Measurements from ENCODE around the gene KRT79. TPM values are rescaled to one million over a fixed set of nuclear protein-coding genes. Genes with fewer than 3 reads are reported as not detected.

The KRT79 gene
- total and polyA plus RNA-seq, 2 experiments from 2014 or later: not detected

- no peak overlapping the region for H3K4me3 ChIP-seq
- peaks cover 46% of the 10 kb centered on the region for H3K27me3 ChIP-seq
Observed at GRCh38 chr12:52788192-52788875, 45.8 kb downstream of the KRT79 start.

GRCh38 chr12:52787324-52788191, 46.6 kb downstream of the KRT79 start:
- TF ChIP-seq, protein P1, sequence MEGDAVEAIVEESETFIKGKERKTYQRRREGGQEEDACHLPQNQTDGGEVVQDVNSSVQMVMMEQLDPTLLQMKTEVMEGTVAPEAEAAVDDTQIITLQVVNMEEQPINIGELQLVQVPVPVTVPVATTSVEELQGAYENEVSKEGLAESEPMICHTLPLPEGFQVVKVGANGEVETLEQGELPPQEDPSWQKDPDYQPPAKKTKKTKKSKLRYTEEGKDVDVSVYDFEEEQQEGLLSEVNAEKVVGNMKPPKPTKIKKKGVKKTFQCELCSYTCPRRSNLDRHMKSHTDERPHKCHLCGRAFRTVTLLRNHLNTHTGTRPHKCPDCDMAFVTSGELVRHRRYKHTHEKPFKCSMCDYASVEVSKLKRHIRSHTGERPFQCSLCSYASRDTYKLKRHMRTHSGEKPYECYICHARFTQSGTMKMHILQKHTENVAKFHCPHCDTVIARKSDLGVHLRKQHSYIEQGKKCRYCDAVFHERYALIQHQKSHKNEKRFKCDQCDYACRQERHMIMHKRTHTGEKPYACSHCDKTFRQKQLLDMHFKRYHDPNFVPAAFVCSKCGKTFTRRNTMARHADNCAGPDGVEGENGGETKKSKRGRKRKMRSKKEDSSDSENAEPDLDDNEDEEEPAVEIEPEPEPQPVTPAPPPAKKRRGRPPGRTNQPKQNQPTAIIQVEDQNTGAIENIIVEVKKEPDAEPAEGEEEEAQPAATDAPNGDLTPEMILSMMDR (IDR thresholded peaks at IDR 0.05; ENCODE audit: low read depth, low read length): no peak
- Histone ChIP-seq H3K27me3 (peaks cover 39% of the 10 kb centered on the region), H3K9me3 (ENCODE audit: low read depth) (no peaks in the 10 kb centered on the region), H3K4me3 (no peak overlapping the region), H3K4me1 (ENCODE audit: low read depth) (no peaks in the 10 kb centered on the region), H3K27ac (no peak overlapping the region), H3K36me3 (no peaks in the 10 kb centered on the region)
- DNase-seq (ENCODE audit: low read depth in 1 of 2, low spot score in 1 of 2): no peak

More at GRCh38 chr12:52788192-52788875, 45.8 kb downstream of the KRT79 start:
- Histone ChIP-seq H3K36me3 (no peaks in the 10 kb centered on the region), H3K4me1 (ENCODE audit: low read depth) (no peaks in the 10 kb centered on the region), H3K9me3 (ENCODE audit: low read depth) (no peaks in the 10 kb centered on the region), H3K27ac (no peak overlapping the region)
- TF ChIP-seq, protein P1 (IDR thresholded peaks at IDR 0.05; ENCODE audit: low read depth, low read length): no peak
- no peak for DNase-seq (ENCODE audit: low read depth in 1 of 2, low spot score in 1 of 2)

- H3K27ac ChIP-seq: no peak overlapping the region
- no peaks in the 10 kb centered on the region for H3K9me3 ChIP-seq (ENCODE audit: low read depth)
- TF ChIP-seq, protein P1 (IDR thresholded peaks at IDR 0.05; ENCODE audit: low read depth, low read length): no peak
- H3K36me3 ChIP-seq: no peaks in the 10 kb centered on the region
- DNase-seq (ENCODE audit: low read depth in 1 of 2, low spot score in 1 of 2): no peak
- no peaks in the 10 kb centered on the region for H3K4me1 ChIP-seq (ENCODE audit: low read depth)
- H3K27me3 ChIP-seq: peaks cover 43% of the 10 kb centered on the region
- no peak overlapping the region for H3K4me3 ChIP-seq
Observed at GRCh38 chr12:52784909-52785308, 49.2 kb downstream of the KRT79 start.

- Histone ChIP-seq H3K27me3 (peaks cover 44% of the 10 kb centered on the region), H3K36me3 (no peaks in the 10 kb centered on the region), H3K4me3 (no peak overlapping the region), H3K27ac (no peak overlapping the region), H3K4me1 (ENCODE audit: low read depth) (no peaks in the 10 kb centered on the region), H3K9me3 (ENCODE audit: low read depth) (no peaks in the 10 kb centered on the region)
- no peak for DNase-seq (ENCODE audit: low read depth in 1 of 2, low spot score in 1 of 2)
- TF ChIP-seq, protein P1 (IDR thresholded peaks at IDR 0.05; ENCODE audit: low read depth, low read length): no peak
Observed at GRCh38 chr12:52783563-52784316, 50.4 kb downstream of the KRT79 start.

DNA sequence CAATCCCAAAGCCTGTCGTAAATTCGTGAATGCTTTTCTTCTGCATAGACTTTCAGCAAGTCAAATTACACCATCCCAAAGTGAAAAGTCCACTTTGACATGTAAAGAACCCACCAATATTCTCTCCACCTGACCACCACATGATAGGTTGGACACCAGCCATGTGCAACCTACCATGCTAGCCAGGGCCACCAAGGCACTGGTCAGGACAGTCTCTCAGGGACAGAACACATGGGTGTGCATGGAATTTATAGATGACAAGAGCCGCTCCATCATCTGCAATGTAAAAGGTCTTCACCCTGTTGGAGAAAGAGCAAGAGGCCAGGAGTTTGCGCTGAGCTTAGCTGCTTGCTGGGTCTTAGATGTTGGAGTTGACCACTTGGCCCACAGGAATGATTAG, 51.6 kb downstream of the KRT79 start:
- no peaks in the 10 kb centered on the region for H3K36me3 ChIP-seq
- TF ChIP-seq, protein P1 (IDR thresholded peaks at IDR 0.05; ENCODE audit: low read depth, low read length): no peak
- H3K4me1 ChIP-seq (ENCODE audit: low read depth): no peaks in the 10 kb centered on the region
- no peak overlapping the region for H3K27ac ChIP-seq
- peaks cover 54% of the 10 kb centered on the region for H3K27me3 ChIP-seq
- no peaks in the 10 kb centered on the region for H3K9me3 ChIP-seq (ENCODE audit: low read depth)
- H3K4me3 ChIP-seq: no peak overlapping the region
- DNase-seq (ENCODE audit: low read depth in 1 of 2, low spot score in 1 of 2): no peak
